ENCODE results near the gene KRT8.
"Not testable (repeated sequence)": the region's sequence is repeated elsewhere in the genome, so short reads cannot be mapped to it uniquely, and the experiment has no call there.

Gene KRT8

GRCh38 chr12:52904509-52905300, at the start of gene KRT8:
KRT8 (minus strand) TSS chr12:52905076; CDS start chr12:52904981, 95 bp downstream.
- DNase-seq (ENCODE audit: low spot score); in situ Hi-C loops (cut with MboI; ENCODE audit: low pct_unique_long_range_greater_than_20kb, low sequenced_read_pairs, unreplicated experiment): not testable (repeated sequence)

- in situ Hi-C loops (cut with MboI; ENCODE audit: low pct_unique_long_range_greater_than_20kb, low sequenced_read_pairs, unreplicated experiment): no loop called here
Observed at GRCh38 chr12:52953181-52953841, 48.4 kb upstream of the KRT8 start.

GRCh38 chr12:52952076-52952801, 47.4 kb upstream of the KRT8 start:
- TF ChIP-seq CTCF (IDR thresholded peaks at IDR 0.05; ENCODE audit: extremely low read depth, insufficient read depth, missing control alignments): peak; percentile 40
- in situ Hi-C loops (cut with MboI; ENCODE audit: low pct_unique_long_range_greater_than_20kb, low sequenced_read_pairs, unreplicated experiment): no loop called here
- no peak for DNase-seq (ENCODE audit: low spot score)

More at GRCh38 chr12:52953181-52953841, 48.4 kb upstream of the KRT8 start:
- no peak for TF ChIP-seq CTCF (IDR thresholded peaks at IDR 0.05; ENCODE audit: extremely low read depth, insufficient read depth, missing control alignments)
- no peak for DNase-seq (ENCODE audit: low spot score)

- TF ChIP-seq CTCF (IDR thresholded peaks at IDR 0.05; ENCODE audit: extremely low read depth, insufficient read depth, missing control alignments): no peak
- in situ Hi-C loops (cut with MboI; ENCODE audit: low pct_unique_long_range_greater_than_20kb, low sequenced_read_pairs, unreplicated experiment): no loop called here
- DNase-seq (ENCODE audit: low spot score): no peak
Observed at GRCh38 chr12:52951640-52952039, 46.8 kb upstream of the KRT8 start.

- TF ChIP-seq CTCF (IDR thresholded peaks at IDR 0.05; ENCODE audit: extremely low read depth, insufficient read depth, missing control alignments): no peak
- in situ Hi-C loops (cut with MboI; ENCODE audit: low pct_unique_long_range_greater_than_20kb, low sequenced_read_pairs, unreplicated experiment): no loop called here
- no peak for DNase-seq (ENCODE audit: low spot score)
Observed at GRCh38 chr12:52951126-52951525, 46.2 kb upstream of the KRT8 start.

GRCh38 chr12:52950553-52950952, 45.7 kb upstream of the KRT8 start:
- TF ChIP-seq CTCF (IDR thresholded peaks at IDR 0.05; ENCODE audit: extremely low read depth, insufficient read depth, missing control alignments): no peak
- no peak for DNase-seq (ENCODE audit: low spot score)
- in situ Hi-C loops (cut with MboI; ENCODE audit: low pct_unique_long_range_greater_than_20kb, low sequenced_read_pairs, unreplicated experiment): no loop called here
